ENCODE measurements around the gene ADGRL3.

- TF ChIP-seq CTCF (conservative IDR thresholded peaks at IDR 0.05) (no peak), ZFX (IDR thresholded peaks at IDR 0.05) (no peak)
Measured at GRCh38 chr4:61437923-61438322, 237.8 kb downstream of the ADGRL3 start.
